HCT116 (cell line): ENCODE data around the gene ADGRV1. TPM values are rescaled to one million over a fixed set of nuclear protein-coding genes. Genes with fewer than 3 reads are reported as not detected.
"Not testable (repeated sequence)": the region's sequence is repeated elsewhere in the genome, so short reads cannot be mapped to it uniquely, and the experiment has no call there.

Experiments used
- ATAC-seq: fragments of 200-7000 bp; cut with Tn5 transposase; 2 replicates; pipeline ENCODE4 v1.9.1; 2020; ENCODE audit warnings: mild to moderate bottlenecking, moderate library complexity
- BruUV-seq: library from RNA; stranded (reverse); fragments of 400-500 nt; replicated peaks from 2 replicates; lab custom pipeline; 2021; lab: Mats Ljungman, UMichigan
- CTCF ChIA-PET: fragments of 300-600 bp; sonication (Branson Sonifier 250); formaldehyde crosslinking; loops from one replicate; lab custom pipeline; 2021; ENCODE audit warnings: antibody characterized with exemption; lab: Charles Lee
- POLR2A ChIA-PET: fragments of 300-600, 350-600 bp; sonication (Branson Sonifier 250); formaldehyde crosslinking; loops from one replicate; lab custom pipeline; 2021; ENCODE audit warnings: antibody characterized with exemption; lab: Charles Lee
- RAD21 ChIA-PET, 2 experiments: fragments of 300-600 bp; sonication (Branson Sonifier 250); formaldehyde crosslinking; loops; one replicate each; lab custom pipeline; 2023; ENCODE audit warnings: low total read pairs in 2 of 2; ENCODE audit not compliant: uncharacterized antibody in 2 of 2, unreplicated experiment in 2 of 2, low non-redundant PET in 1 of 2; lab: Charles Lee
- DNase-seq: peaks from one replicate; pipeline ENCODE4 v3.0.0-alpha.2; 2010; ENCODE audit warnings: low read depth, low spot score
- H2AFZ ChIP-seq: fragments of 200-600 bp; shearing (Covaris generic), sonication (generic); 2 replicates; pipeline ENCODE4 v1.6.1; 2017; ENCODE audit warnings: low read depth, mixed run types, mixed read lengths, antibody characterized with exemption, low read length; ENCODE audit not compliant: poor library complexity, severe bottlenecking
- H3K27ac ChIP-seq: 2 replicates; pipeline ENCODE4 v1.5.1; 2012; ENCODE audit warnings: low read depth, low read length
- H3K27me3 ChIP-seq: fragments of 200-600 bp; sonication (generic); 2 replicates; pipeline ENCODE4 v1.6.1; 2016; ENCODE audit warnings: mixed run types, low read length, mixed read lengths; ENCODE audit not compliant: insufficient read depth
- H3K36me3 ChIP-seq, 2 experiments: fragments of 200-500 bp in 1 of 2; fragments of 200-600 bp in 1 of 2; sonication (Bioruptor generic) in 1 of 2; sonication (generic) in 1 of 2; 2 replicates each; pipeline versions ENCODE4 v1.5.1 to v1.6.1; 2014 to 2016; ENCODE audit warnings: low read length in 2 of 2, inconsistent platforms in 1 of 2, mixed read lengths in 1 of 2, mixed run types in 1 of 2; ENCODE audit not compliant: insufficient read depth in 2 of 2, control insufficient read depth in 1 of 2
- H3K4me1 ChIP-seq, 2 experiments: fragments of 200-600 bp in 1 of 2; sonication (generic) in 1 of 2; 2 replicates each; pipeline versions ENCODE4 v1.5.1 to v1.6.1; 2012 to 2017; ENCODE audit warnings: low read length in 2 of 2, inconsistent platforms in 1 of 2, mild to moderate bottlenecking in 1 of 2, mixed read lengths in 1 of 2, mixed run types in 1 of 2, moderate library complexity in 1 of 2; ENCODE audit not compliant: insufficient read depth in 2 of 2, control insufficient read depth in 1 of 2
- H3K4me2 ChIP-seq: fragments of 200-600 bp; sonication (generic); 2 replicates; pipeline ENCODE4 v1.6.1; 2017; ENCODE audit warnings: mixed run types, low read length, mixed read lengths
- H3K4me3 ChIP-seq, 2 experiments: fragments of 200-600 bp in 1 of 2; sonication (generic) in 1 of 2; replicated peaks in 1 of 2; 2 replicates each; pipeline ENCODE4 v1.5.1; 2011 to 2016; ENCODE audit warnings: low read length in 2 of 2, control low read depth in 1 of 2, low read depth in 1 of 2, mild to moderate bottlenecking in 1 of 2, mixed read lengths in 1 of 2, mixed run types in 1 of 2
- H3K79me2 ChIP-seq: fragments of 200-600 bp; sonication (generic); 2 replicates; pipeline ENCODE4 v1.6.1; 2017; ENCODE audit warnings: mild to moderate bottlenecking, mixed run types, low read length, moderate library complexity, mixed read lengths; ENCODE audit not compliant: insufficient read depth
- H3K9ac ChIP-seq: fragments of 200-600 bp; sonication (generic); 2 replicates; pipeline ENCODE4 v1.6.1; 2016; ENCODE audit warnings: low read length, mixed read lengths
- H3K9me2 ChIP-seq: fragments of 200-600 bp; sonication (generic), shearing (Covaris generic); 2 replicates; pipeline ENCODE4 v1.6.1; 2017; ENCODE audit warnings: mixed run types, mild to moderate bottlenecking, moderate library complexity; ENCODE audit not compliant: insufficient read depth
- H3K9me3 ChIP-seq, 2 experiments: fragments of 200-500 bp in 1 of 2; fragments of 200-600 bp in 1 of 2; sonication (Bioruptor generic) in 1 of 2; sonication (generic) in 1 of 2; 2 replicates each; pipeline ENCODE4 v1.6.1; 2014 to 2017; ENCODE audit warnings: low read length in 2 of 2, mixed read lengths in 2 of 2, inconsistent platforms in 1 of 2, low read depth in 1 of 2, mild to moderate bottlenecking in 1 of 2, mixed run types in 1 of 2, moderate library complexity in 1 of 2; ENCODE audit not compliant: control insufficient read depth in 1 of 2, insufficient read depth in 1 of 2
- H4K20me1 ChIP-seq: fragments of 200-600 bp; sonication (generic), shearing (Covaris generic); 2 replicates; pipeline ENCODE4 v1.6.1; 2017; ENCODE audit warnings: mixed run types, mild to moderate bottlenecking, moderate library complexity; ENCODE audit not compliant: insufficient read depth
- CEBPB ChIP-seq: IDR thresholded peaks from 2 replicates; pipeline ENCODE4 v1.6.1; 2012; ENCODE audit warnings: low read depth
- CTCF ChIP-seq, 3 experiments: fragments of 200-600 bp in 1 of 3; sonication (generic) in 1 of 3; IDR thresholded peaks in 2 of 3; conservative IDR thresholded peaks in 1 of 3; 2 replicates each; pipeline ENCODE4 v1.5.1; 2012 to 2017; ENCODE audit warnings: low read depth in 2 of 3, low read length in 2 of 3, antibody characterized with exemption in 1 of 3, borderline replicate concordance in 1 of 3, control low read depth in 1 of 3, mild to moderate bottlenecking in 1 of 3, mixed read lengths in 1 of 3, mixed run types in 1 of 3, moderate library complexity in 1 of 3; ENCODE audit not compliant: insufficient read depth in 1 of 3
- EZH2 ChIP-seq: fragments of 200-600 bp; sonication (generic); IDR thresholded peaks from 2 replicates; pipeline ENCODE4 v1.6.1; 2017; ENCODE audit warnings: antibody characterized with exemption, mixed run types
- FOSL1 ChIP-seq: IDR thresholded peaks from 2 replicates; pipeline ENCODE4 v1.6.1; 2012; ENCODE audit warnings: low read depth
- JUND ChIP-seq: IDR thresholded peaks from 2 replicates; pipeline ENCODE4 v1.6.1; 2012
- POLR2AphosphoS5 ChIP-seq: IDR thresholded peaks from 2 replicates; pipeline ENCODE4 v1.6.1; 2011; ENCODE audit warnings: mild to moderate bottlenecking, low read depth, low read length, moderate library complexity
- SIN3A ChIP-seq: IDR thresholded peaks from 2 replicates; pipeline ENCODE4 v1.6.1; 2012; ENCODE audit warnings: low read depth
- TCF7L2 ChIP-seq: IDR thresholded peaks from 2 replicates; pipeline ENCODE4 v1.7.0; 2011; ENCODE audit warnings: borderline replicate concordance, inconsistent platforms; ENCODE audit not compliant: insufficient read depth, insufficient read length; ENCODE audit errors: extremely low read depth
- ZBTB33 ChIP-seq: IDR thresholded peaks from 2 replicates; pipeline ENCODE4 v1.6.1; 2011; ENCODE audit warnings: mild to moderate bottlenecking, low read length, moderate library complexity; ENCODE audit not compliant: insufficient replicate concordance; ENCODE audit errors: extremely low read depth
- intact Hi-C: fragments of 100-400 bp; cut with micrococcal nuclease; formaldehyde crosslinking; loops from 2 replicates; pipeline ENCODE4 v1.10.0; 2022
- total RNA-seq: library from RNA; stranded (reverse); gene quantifications from one replicate; pipeline ENCODE4 v1.2.1, GENCODE V29; 2021; ENCODE audit not compliant: unreplicated experiment

Gene ADGRV1
- total RNA-seq, 1 experiment from 2014 or later, result 6.0 TPM

- no peaks in the 10 kb centered on the region for H4K20me1 ChIP-seq
- no peak overlapping the region for H3K4me3 ChIP-seq
- H3K27ac ChIP-seq, result no peak overlapping the region
- CTCF ChIA-PET, result no interaction called here
- no peaks in the 10 kb centered on the region for H3K27me3 ChIP-seq
- POLR2A ChIA-PET, result no interaction called here
- no peak for DNase-seq
- no TSS peak for BruUV-seq
- no peak for TF ChIP-seq FOSL1
- no peak for TF ChIP-seq TCF7L2
- no peak for TF ChIP-seq ZBTB33
- no peak for TF ChIP-seq CTCF (IDR thresholded peaks at IDR 0.05 in 2 of 3, conservative IDR thresholded peaks at IDR 0.05 in 1 of 3; ENCODE audit: borderline replicate concordance in 1 of 3, insufficient read depth in 1 of 3, low read depth in 2 of 3, low read length in 2 of 3)
- no peak for TF ChIP-seq POLR2AphosphoS5
- no peak for TF ChIP-seq CEBPB
- no peak for TF ChIP-seq EZH2
- TF ChIP-seq SIN3A, result no peak
- TF ChIP-seq JUND, result no peak
- no peak overlapping the region for H3K4me2 ChIP-seq
- H3K9me3 ChIP-seq, result no peaks in the 10 kb centered on the region
- no peak overlapping the region for H3K9ac ChIP-seq
- RAD21 ChIA-PET, result no interaction called here
- no peak for ATAC-seq
- intact Hi-C loops, result no loop called here
- H3K36me3 ChIP-seq, result no peaks in the 10 kb centered on the region
- no peak overlapping the region for H2AFZ ChIP-seq
- no peaks in the 10 kb centered on the region for H3K79me2 ChIP-seq
- no peaks in the 10 kb centered on the region for H3K9me2 ChIP-seq
- H3K4me1 ChIP-seq, result no peaks in the 10 kb centered on the region
Measured at GRCh38 chr5:91038180-91038808, 479.7 kb downstream of the ADGRV1 start.

GRCh38 chr5:91041132-91041531 lies 482.5 kb downstream of the ADGRV1 start:
- intact Hi-C loops, RAD21 ChIA-PET, H3K27me3 ChIP-seq, H3K36me3 ChIP-seq, H2AFZ ChIP-seq, H3K4me1 ChIP-seq, H4K20me1 ChIP-seq, H3K9me2 ChIP-seq, POLR2A ChIA-PET, H3K27ac ChIP-seq, DNase-seq, ATAC-seq, H3K4me3 ChIP-seq, BruUV-seq, H3K4me2 ChIP-seq, H3K79me2 ChIP-seq, H3K9me3 ChIP-seq, H3K9ac ChIP-seq, CTCF ChIA-PET: not testable (repeated sequence)
